ENCODE data around the gene UNC5C.

GRCh38 chr4:95170176-95170575 lies 378.6 kb downstream of the UNC5C start:
- TF ChIP-seq CTCF (IDR thresholded peaks at IDR 0.05; ENCODE audit: low read depth, low read length, missing input control) = no peak
- no peak for TF ChIP-seq ATF3 (IDR thresholded peaks at IDR 0.05)
- no peak for TF ChIP-seq RAD21 (IDR thresholded peaks at IDR 0.05)
- TF ChIP-seq JUND (IDR thresholded peaks at IDR 0.05) = no peak
